Endodermal cell (in vitro differentiated cells): ENCODE measurements around the gene CES4A. TPM values are rescaled to one million over a fixed set of nuclear protein-coding genes. Genes with fewer than 3 reads are reported as not detected.
"Not testable (repeated sequence)": the region's sequence is repeated elsewhere in the genome, so short reads cannot be mapped to it uniquely, and the experiment has no call there.

Experiments
- DNase-seq: peaks from one replicate; pipeline ENCODE4 v3.0.0-alpha.2; 2017
- H3K27ac ChIP-seq: 2 replicates; pipeline ENCODE4 v1.5.1; 2013; ENCODE audit warnings: mild to moderate bottlenecking, low read depth, low read length, moderate library complexity
- H3K27me3 ChIP-seq: 2 replicates; pipeline ENCODE4 v1.6.1; 2013; ENCODE audit warnings: mild to moderate bottlenecking, low read length, moderate library complexity; ENCODE audit not compliant: insufficient read depth, control insufficient read depth, poor library complexity, severe bottlenecking
- H3K36me3 ChIP-seq: 2 replicates; pipeline ENCODE4 v1.7.0; 2013; ENCODE audit warnings: mild to moderate bottlenecking, low read length, moderate library complexity; ENCODE audit not compliant: control insufficient read depth, insufficient read depth
- H3K4me1 ChIP-seq: one replicate; pipeline ENCODE4 v1.7.0; 2013; ENCODE audit warnings: low read length; ENCODE audit not compliant: control insufficient read depth, insufficient read depth
- H3K4me3 ChIP-seq: 2 replicates; pipeline ENCODE4 v1.5.1; 2013; ENCODE audit warnings: mild to moderate bottlenecking, low read length, moderate library complexity
- H3K9ac ChIP-seq: 2 replicates; pipeline ENCODE4 v1.6.1; 2013; ENCODE audit warnings: mild to moderate bottlenecking, low read length, moderate library complexity; ENCODE audit not compliant: poor library complexity, severe bottlenecking; ENCODE audit errors: extremely low read depth
- H3K9me3 ChIP-seq: 2 replicates; pipeline ENCODE4 v1.6.1; 2013; ENCODE audit warnings: mild to moderate bottlenecking, low read length, moderate library complexity; ENCODE audit not compliant: control insufficient read depth
- H3K27ac Mint-ChIP-seq: 2 replicates; pipeline ENCODE4 v1.8.0; 2020; ENCODE audit warnings: mixed read lengths
- H3K27me3 Mint-ChIP-seq: 2 replicates; pipeline ENCODE4 v1.8.0; 2021; ENCODE audit warnings: mild to moderate bottlenecking, mixed read lengths; ENCODE audit not compliant: insufficient read depth
- H3K36me3 Mint-ChIP-seq: 2 replicates; pipeline ENCODE4 v1.8.0; 2020; ENCODE audit warnings: low read depth, mixed read lengths
- H3K4me1 Mint-ChIP-seq: 2 replicates; pipeline ENCODE4 v1.8.0; 2020; ENCODE audit warnings: mixed read lengths
- H3K4me3 Mint-ChIP-seq: 2 replicates; pipeline ENCODE4 v1.8.0; 2020; ENCODE audit warnings: mild to moderate bottlenecking, moderate library complexity, mixed read lengths
- H3K9me3 Mint-ChIP-seq: 2 replicates; pipeline ENCODE4 v1.8.0; 2020; ENCODE audit warnings: mild to moderate bottlenecking, mixed read lengths
- WGBS, 2 experiments: methylation state at CpG; one replicate each; pipeline versions ENCODE4 v1.1.5 to v1.1.7; 2013; ENCODE audit warnings: missing lambda C conversion rate in 2 of 2, mixed read lengths in 1 of 2; ENCODE audit not compliant: insufficient coverage in 1 of 2, insufficient read length in 1 of 2; 5-methylcytosine and 5-hydroxymethylcytosine counted together
- total RNA-seq, 2 donors: library from RNA; stranded (reverse); fragmentation: NEBNext Ultra II Directional in 1 of 2; extraction: Animal tissue kit (Norgen Biotek cat#: 25700) in 1 of 2; gene quantifications; 2 replicates in 1 of 2; 3 replicates in 1 of 2; pipeline ENCODE4 v1.2.1, GENCODE V29; 2021
- TF ChIP-seq, protein P1 (sequence below): fragments of 200-600 bp; sonication (generic); conservative IDR thresholded peaks from 2 replicates; pipeline ENCODE4 v1.5.0; 2021; ENCODE audit warnings: antibody characterized with exemption, mild to moderate bottlenecking

The CES4A gene
- total RNA-seq, 2 donors from 2014 or later, result 3.0 to 3.8 TPM

DNA sequence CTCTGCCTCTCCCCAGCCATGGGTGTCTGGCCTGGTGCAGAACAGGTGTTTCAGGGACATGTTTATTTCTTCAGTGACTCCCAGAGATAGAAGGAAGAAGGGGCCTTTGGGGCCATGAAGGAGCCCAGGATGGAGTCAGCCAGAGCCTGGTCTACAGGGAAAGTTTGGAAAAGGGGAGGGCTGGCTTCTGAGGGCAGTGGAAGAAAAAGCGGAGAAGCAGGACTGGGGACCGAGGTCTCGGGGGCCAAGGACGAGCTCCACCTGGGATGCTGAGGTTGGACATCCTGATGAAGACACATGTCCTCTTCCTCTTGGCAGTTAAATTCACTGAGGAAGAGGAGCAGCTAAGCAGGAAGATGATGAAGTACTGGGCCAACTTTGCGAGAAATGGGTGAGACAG lies 45.4 kb upstream of the CES4A start:
- Mint-ChIP-seq H3K9me3 (no peaks in the 10 kb centered on the region), H3K4me3 (no peak overlapping the region)
- TF ChIP-seq, protein P1, sequence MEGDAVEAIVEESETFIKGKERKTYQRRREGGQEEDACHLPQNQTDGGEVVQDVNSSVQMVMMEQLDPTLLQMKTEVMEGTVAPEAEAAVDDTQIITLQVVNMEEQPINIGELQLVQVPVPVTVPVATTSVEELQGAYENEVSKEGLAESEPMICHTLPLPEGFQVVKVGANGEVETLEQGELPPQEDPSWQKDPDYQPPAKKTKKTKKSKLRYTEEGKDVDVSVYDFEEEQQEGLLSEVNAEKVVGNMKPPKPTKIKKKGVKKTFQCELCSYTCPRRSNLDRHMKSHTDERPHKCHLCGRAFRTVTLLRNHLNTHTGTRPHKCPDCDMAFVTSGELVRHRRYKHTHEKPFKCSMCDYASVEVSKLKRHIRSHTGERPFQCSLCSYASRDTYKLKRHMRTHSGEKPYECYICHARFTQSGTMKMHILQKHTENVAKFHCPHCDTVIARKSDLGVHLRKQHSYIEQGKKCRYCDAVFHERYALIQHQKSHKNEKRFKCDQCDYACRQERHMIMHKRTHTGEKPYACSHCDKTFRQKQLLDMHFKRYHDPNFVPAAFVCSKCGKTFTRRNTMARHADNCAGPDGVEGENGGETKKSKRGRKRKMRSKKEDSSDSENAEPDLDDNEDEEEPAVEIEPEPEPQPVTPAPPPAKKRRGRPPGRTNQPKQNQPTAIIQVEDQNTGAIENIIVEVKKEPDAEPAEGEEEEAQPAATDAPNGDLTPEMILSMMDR, result no peak

DNA sequence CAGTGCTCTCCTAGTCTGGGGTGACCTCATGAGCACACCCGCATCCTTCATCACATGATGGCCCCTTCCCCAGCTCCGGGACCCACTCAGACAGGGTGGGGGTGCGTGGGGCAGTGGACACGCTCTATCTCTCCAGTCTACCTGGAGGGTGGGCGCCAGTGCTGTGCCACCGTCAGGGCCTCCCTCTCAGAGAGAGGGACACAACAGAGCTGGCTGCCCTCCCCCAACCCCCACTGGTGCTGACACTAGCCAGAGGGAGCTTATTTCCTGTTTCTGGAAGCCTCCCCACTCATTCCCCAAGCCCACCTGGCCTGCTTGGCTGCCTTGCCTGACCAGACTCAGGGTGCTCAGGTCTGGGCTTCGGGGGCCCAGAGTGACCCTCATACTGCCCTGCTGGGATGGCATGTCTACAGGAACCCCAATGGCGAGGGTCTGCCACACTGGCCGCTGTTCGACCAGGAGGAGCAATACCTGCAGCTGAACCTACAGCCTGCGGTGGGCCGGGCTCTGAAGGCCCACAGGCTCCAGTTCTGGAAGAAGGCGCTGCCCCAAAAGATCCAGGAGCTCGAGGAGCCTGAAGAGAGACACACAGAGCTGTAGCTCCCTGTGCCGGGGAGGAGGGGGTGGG lies 44.8 kb upstream of the CES4A start:
- no peak overlapping the region for H3K27ac ChIP-seq
- no peaks in the 10 kb centered on the region for H3K4me1 ChIP-seq
- no peaks in the 10 kb centered on the region for H3K4me1 Mint-ChIP-seq
- TF ChIP-seq, protein P1, result no peak
- DNase-seq, result no peak
- H3K9me3 Mint-ChIP-seq, result no peaks in the 10 kb centered on the region
- 95 to 100% methylated on average over 10 to 15 of the region's 15 CpGs for WGBS, 2 experiments
- no peak overlapping the region for H3K9ac ChIP-seq
- H3K27ac Mint-ChIP-seq, result no peak overlapping the region
- H3K4me3 Mint-ChIP-seq, result no peak overlapping the region
- peaks cover 6% of the 10 kb centered on the region for H3K27me3 Mint-ChIP-seq
- H3K36me3 ChIP-seq, result peaks cover 26% of the 10 kb centered on the region
- peaks cover 23% of the 10 kb centered on the region for H3K36me3 Mint-ChIP-seq
- no peak overlapping the region for H3K4me3 ChIP-seq
- peaks cover 14% of the 10 kb centered on the region for H3K27me3 ChIP-seq
- H3K9me3 ChIP-seq, result no peaks in the 10 kb centered on the region

More for the DNA sequence above, 45.4 kb upstream of the CES4A start:
- H3K4me1 ChIP-seq, result no peaks in the 10 kb centered on the region
- DNase-seq, result no peak
- Mint-ChIP-seq H3K27me3 (peaks cover under 1% of the 10 kb centered on the region), H3K4me1 (no peaks in the 10 kb centered on the region), H3K36me3 (peaks cover 23% of the 10 kb centered on the region), H3K27ac (no peak overlapping the region)
- peaks cover 8% of the 10 kb centered on the region for H3K27me3 ChIP-seq
- H3K27ac ChIP-seq, result no peak overlapping the region
- H3K9ac ChIP-seq, result no peak overlapping the region
- peaks cover 26% of the 10 kb centered on the region for H3K36me3 ChIP-seq
- 94 to 100% methylated on average over 5 of the region's 5 CpGs for WGBS, 2 experiments
- no peaks in the 10 kb centered on the region for H3K9me3 ChIP-seq
- no peak overlapping the region for H3K4me3 ChIP-seq

DNA sequence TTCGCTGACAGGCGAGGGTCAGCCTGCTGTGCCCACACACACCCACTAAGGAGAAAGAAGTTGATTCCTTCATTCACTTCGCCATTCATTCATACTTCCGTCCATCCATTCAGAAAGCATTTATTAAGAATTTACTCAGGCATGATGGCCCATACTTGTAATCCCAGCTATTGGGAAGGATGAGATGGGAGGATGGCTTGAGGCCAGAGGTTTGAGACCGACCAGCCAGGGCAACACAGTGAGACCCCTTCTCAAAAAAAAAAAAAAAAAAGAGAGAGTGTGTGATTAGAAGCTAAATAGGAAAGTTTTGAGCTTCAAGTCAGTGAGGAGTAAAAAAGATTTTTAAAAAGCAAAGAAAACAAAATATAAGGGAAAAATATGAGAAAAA lies 44.3 kb upstream of the CES4A start:
- Mint-ChIP-seq H3K4me1 (no peaks in the 10 kb centered on the region), H3K27ac (no peak overlapping the region), H3K9me3 (no peaks in the 10 kb centered on the region), H3K27me3 (peaks cover 9% of the 10 kb centered on the region), H3K36me3 (peaks cover 23% of the 10 kb centered on the region), H3K4me3 (no peak overlapping the region)
- TF ChIP-seq, protein P1, result no peak
- DNase-seq, result no peak
- H3K27me3 ChIP-seq, result peaks cover 19% of the 10 kb centered on the region
- H3K4me1 ChIP-seq, result no peaks in the 10 kb centered on the region
- no peak overlapping the region for H3K9ac ChIP-seq
- 100% methylated on average over 3 of the region's 5 CpGs; no CpG with 5 or more reads in 1 of the 2 experiments for WGBS, 2 experiments
- H3K9me3 ChIP-seq, result no peaks in the 10 kb centered on the region
- H3K4me3 ChIP-seq, result no peak overlapping the region
- H3K36me3 ChIP-seq, result peaks cover 25% of the 10 kb centered on the region
- H3K27ac ChIP-seq, result no peak overlapping the region

DNA sequence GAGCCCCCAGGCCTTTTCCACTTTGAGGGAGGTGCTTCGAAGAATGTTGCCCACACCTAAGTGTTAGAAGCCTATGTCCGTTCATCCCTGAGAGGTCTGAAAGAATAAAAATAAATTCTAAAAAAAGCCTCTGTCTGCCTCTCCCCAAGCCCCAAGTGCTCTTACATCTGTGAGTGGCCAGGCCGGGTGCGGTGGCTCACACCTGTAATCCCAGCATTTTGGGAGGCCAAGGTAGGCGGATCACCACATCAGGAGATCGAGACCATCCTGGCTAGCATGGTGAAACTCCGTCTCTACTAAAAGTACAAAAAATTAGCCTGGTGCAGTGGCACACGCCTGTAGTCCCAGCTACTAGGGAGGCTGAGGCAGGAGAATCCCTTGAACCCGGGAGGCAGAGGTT lies 43.4 kb upstream of the CES4A start:
- H3K4me3 ChIP-seq, H3K9me3 ChIP-seq, H3K9me3 Mint-ChIP-seq, DNase-seq, H3K9ac ChIP-seq, H3K27ac Mint-ChIP-seq, H3K4me3 Mint-ChIP-seq, H3K27ac ChIP-seq, H3K4me1 ChIP-seq, H3K4me1 Mint-ChIP-seq: not testable (repeated sequence)
- H3K27me3 Mint-ChIP-seq, result peaks cover 13% of the 10 kb centered on the region
- peaks cover 28% of the 10 kb centered on the region for H3K27me3 ChIP-seq
- WGBS, 2 experiments, result 92 to 100% methylated on average over 7 to 9 of the region's 9 CpGs
- H3K36me3 Mint-ChIP-seq, result peaks cover 23% of the 10 kb centered on the region
- H3K36me3 ChIP-seq, result peaks cover 16% of the 10 kb centered on the region
